ENCODE results near the gene CWC25. TPM values are rescaled to one million over a fixed set of nuclear protein-coding genes. Genes with fewer than 3 reads are reported as not detected.

CWC25 gene
- total and polyA plus RNA-seq, 9 of the 15 experiments (the other 6 are each of a cell fraction or from before 2014, with no cell fraction given), result 16.5 to 27.4 (median 23.0) TPM

GRCh38 chr17:38853292-38854219, 28.4 kb upstream of the CWC25 start, which contains the start of gene RPL23 (continued):
- TF ChIP-seq ZMIZ1 (IDR thresholded peaks at IDR 0.05; ENCODE audit: low read depth in 2 of 2, low read length in 2 of 2) (peak in 1 of 2 experiments; percentile 57; a peak in 1 of 4 replicates), ARID1B (IDR thresholded peaks at IDR 0.05) (0 out of 2 replicates have a peak, but pooled peaks have one; percentile 45), THAP12 (CRISPR knock-in tag; IDR thresholded peaks at IDR 0.05) (no peak), ZNF165 (CRISPR knock-in tag; IDR thresholded peaks at IDR 0.05; ENCODE audit: borderline replicate concordance) (no peak), E2F8 (IDR thresholded peaks at IDR 0.05; ENCODE audit: low read depth, partially characterized antibody) (peak; percentile 80), SP1 (CRISPR knock-in tag; IDR thresholded peaks at IDR 0.05) (peak; percentile 87), NKRF (IDR thresholded peaks at IDR 0.05; ENCODE audit: borderline replicate concordance) (peak; percentile 95; the same call in 1 of the 2 replicates), RBFOX2 (IDR thresholded peaks at IDR 0.05; ENCODE audit: low read depth, low read length) (peak; percentile 97), TCFL5 (CRISPR knock-in tag; conservative IDR thresholded peaks at IDR 0.05) (no peak), ZNF280B (CRISPR knock-in tag; IDR thresholded peaks at IDR 0.05) (no peak), BHLHE40 (IDR thresholded peaks at IDR 0.05; ENCODE audit: low read length) (peak; percentile 90)

Data from K562 (cell line).